Parathyroid adenoma (tissue), 2 donors: ENCODE results near the gene RERE.

Source experiments
- H2AFZ ChIP-seq: fragments of 300-600 bp; sonication (generic); one replicate; pipeline ENCODE4 v1.7.0; 2017; ENCODE audit warnings: antibody characterized with exemption, mild to moderate bottlenecking
- H3K27ac ChIP-seq: fragments of 300-600 bp; sonication (generic); one replicate; pipeline ENCODE4 v1.7.0; 2017
- H3K27me3 ChIP-seq: fragments of 300-600 bp; sonication (generic); one replicate; pipeline ENCODE4 v1.7.0; 2017; ENCODE audit warnings: low read length; ENCODE audit not compliant: control insufficient read depth, insufficient read depth
- H3K36me3 ChIP-seq: fragments of 300-600 bp; sonication (generic); one replicate; pipeline ENCODE4 v1.7.0; 2017; ENCODE audit warnings: low read length; ENCODE audit not compliant: control insufficient read depth, insufficient read depth
- H3K4me1 ChIP-seq: fragments of 300-600 bp; sonication (generic); one replicate; pipeline ENCODE4 v1.7.0; 2017; ENCODE audit warnings: control low read depth
- H3K4me2 ChIP-seq: fragments of 300-600 bp; sonication (generic); one replicate; pipeline ENCODE4 v1.7.0; 2017; ENCODE audit warnings: low read length
- H3K4me3 ChIP-seq: fragments of 300-600 bp; sonication (generic); one replicate; pipeline ENCODE4 v1.7.0; 2017; ENCODE audit warnings: low read depth, low read length
- H3K79me2 ChIP-seq: fragments of 300-600 bp; sonication (generic); one replicate; pipeline ENCODE4 v1.7.0; 2017; ENCODE audit warnings: control low read depth
- H3K9ac ChIP-seq: fragments of 300-600 bp; sonication (generic); one replicate; pipeline ENCODE4 v1.7.0; 2017; ENCODE audit warnings: mild to moderate bottlenecking
- H3K9me3 ChIP-seq: fragments of 300-600 bp; sonication (generic); one replicate; pipeline ENCODE4 v1.7.0; 2017; ENCODE audit warnings: low read length; ENCODE audit not compliant: control insufficient read depth
- TF ChIP-seq, protein P1 (sequence below): fragments of 300-600 bp; sonication (generic); IDR thresholded peaks from one replicate; pipeline ENCODE4 v1.7.0; 2017; ENCODE audit warnings: antibody characterized with exemption, mild to moderate bottlenecking
- donor health status: primary hyperparathyroidism.

The RERE gene

DNA sequence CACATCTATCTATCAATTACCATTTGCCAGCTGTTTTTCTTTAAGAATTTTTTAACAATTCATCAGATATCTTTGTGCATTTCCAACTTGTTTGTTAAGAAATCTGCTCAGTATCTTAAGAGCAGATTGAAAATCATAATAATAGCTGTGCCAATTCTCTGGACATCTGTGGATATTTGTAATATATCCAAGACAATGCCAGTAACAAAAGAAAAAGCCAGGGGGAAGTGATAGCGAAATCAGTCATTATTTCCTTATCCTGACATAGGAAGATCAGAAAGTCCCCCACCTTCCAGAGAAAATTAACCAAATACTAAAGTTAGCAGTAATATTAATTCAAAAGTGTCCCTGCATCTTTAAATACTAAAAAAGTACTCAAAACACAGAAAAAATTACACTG, 217.1 kb downstream of the RERE start:
- Histone ChIP-seq H3K4me3 (no peak overlapping the region), H2AFZ (no peak overlapping the region), H3K9ac (no peak overlapping the region), H3K4me2 (no peak overlapping the region), H3K27ac (no peak overlapping the region), H3K27me3 (no peaks in the 10 kb centered on the region), H3K9me3 (no peaks in the 10 kb centered on the region), H3K36me3 (no peaks in the 10 kb centered on the region), H3K79me2 (no peaks in the 10 kb centered on the region), H3K4me1 (peaks cover 14% of the 10 kb centered on the region)
- TF ChIP-seq, protein P1, sequence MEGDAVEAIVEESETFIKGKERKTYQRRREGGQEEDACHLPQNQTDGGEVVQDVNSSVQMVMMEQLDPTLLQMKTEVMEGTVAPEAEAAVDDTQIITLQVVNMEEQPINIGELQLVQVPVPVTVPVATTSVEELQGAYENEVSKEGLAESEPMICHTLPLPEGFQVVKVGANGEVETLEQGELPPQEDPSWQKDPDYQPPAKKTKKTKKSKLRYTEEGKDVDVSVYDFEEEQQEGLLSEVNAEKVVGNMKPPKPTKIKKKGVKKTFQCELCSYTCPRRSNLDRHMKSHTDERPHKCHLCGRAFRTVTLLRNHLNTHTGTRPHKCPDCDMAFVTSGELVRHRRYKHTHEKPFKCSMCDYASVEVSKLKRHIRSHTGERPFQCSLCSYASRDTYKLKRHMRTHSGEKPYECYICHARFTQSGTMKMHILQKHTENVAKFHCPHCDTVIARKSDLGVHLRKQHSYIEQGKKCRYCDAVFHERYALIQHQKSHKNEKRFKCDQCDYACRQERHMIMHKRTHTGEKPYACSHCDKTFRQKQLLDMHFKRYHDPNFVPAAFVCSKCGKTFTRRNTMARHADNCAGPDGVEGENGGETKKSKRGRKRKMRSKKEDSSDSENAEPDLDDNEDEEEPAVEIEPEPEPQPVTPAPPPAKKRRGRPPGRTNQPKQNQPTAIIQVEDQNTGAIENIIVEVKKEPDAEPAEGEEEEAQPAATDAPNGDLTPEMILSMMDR = no peak

DNA sequence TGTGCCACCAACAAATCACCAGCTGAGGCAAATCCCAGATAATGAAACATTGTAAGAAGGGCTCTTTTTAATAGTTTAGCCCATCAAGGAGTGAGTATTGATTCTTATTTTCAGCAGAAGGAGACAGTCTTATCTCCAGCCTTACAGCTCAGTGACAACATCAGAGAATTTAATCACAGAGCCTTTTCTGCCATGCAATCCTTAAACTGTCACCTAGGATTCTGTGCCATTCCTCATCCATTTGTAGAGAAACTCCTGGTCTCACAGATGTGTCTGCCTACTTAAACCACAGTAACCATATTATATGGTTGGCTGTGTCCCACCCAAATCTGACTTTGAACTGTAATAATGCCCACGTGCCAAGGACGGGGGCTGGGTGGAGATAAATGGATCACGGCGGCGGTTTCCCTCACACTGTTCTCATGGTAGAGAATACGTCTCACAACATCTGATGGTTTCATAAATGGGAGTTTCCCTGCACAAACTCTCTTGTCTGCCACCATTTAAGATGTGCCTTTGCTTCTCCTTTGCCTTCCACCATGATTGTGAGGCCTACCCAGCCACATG, 217.7 kb downstream of the RERE start:
- H3K4me3 ChIP-seq = no peak overlapping the region

GRCh38 chr1:8598783-8599182, 218.7 kb downstream of the RERE start:
- Histone ChIP-seq H3K9me3 (no peaks in the 10 kb centered on the region), H3K4me3 (no peak overlapping the region), H3K27ac (peak overlapping the region; percentile 68), H3K79me2 (peaks cover 3% of the 10 kb centered on the region), H3K4me2 (no peak overlapping the region), H3K36me3 (no peaks in the 10 kb centered on the region), H2AFZ (no peak overlapping the region), H3K4me1 (peaks cover 14% of the 10 kb centered on the region), H3K27me3 (no peaks in the 10 kb centered on the region), H3K9ac (no peak overlapping the region)
- TF ChIP-seq, protein P1 = no peak

More for the DNA sequence above, 217.7 kb downstream of the RERE start:
- Histone ChIP-seq H3K4me1 (peaks cover 14% of the 10 kb centered on the region), H3K9ac (no peak overlapping the region), H3K79me2 (no peaks in the 10 kb centered on the region), H3K27me3 (no peaks in the 10 kb centered on the region), H2AFZ (no peak overlapping the region), H3K36me3 (no peaks in the 10 kb centered on the region), H3K4me2 (no peak overlapping the region), H3K9me3 (no peaks in the 10 kb centered on the region), H3K27ac (peak overlapping the region; percentile 68)
- TF ChIP-seq, protein P1 = no peak

- H3K4me3 ChIP-seq = no peak overlapping the region
- no peaks in the 10 kb centered on the region for H3K9me3 ChIP-seq
- peak overlapping the region; percentile 68 for H3K27ac ChIP-seq
- no peaks in the 10 kb centered on the region for H3K27me3 ChIP-seq
- H2AFZ ChIP-seq = peak overlapping the region; percentile 28
- no peaks in the 10 kb centered on the region for H3K36me3 ChIP-seq
- TF ChIP-seq, protein P1 = peak; percentile 39
- H3K79me2 ChIP-seq = peaks cover 7% of the 10 kb centered on the region
- H3K9ac ChIP-seq = no peak overlapping the region
- peak overlapping the region; percentile 9 for H3K4me2 ChIP-seq
- peaks cover 14% of the 10 kb centered on the region for H3K4me1 ChIP-seq
These were observed 219.2 kb downstream of the RERE start for GRCh38 chr1:8598060-8598724.

- no peak overlapping the region for H3K9ac ChIP-seq
- peaks cover 14% of the 10 kb centered on the region for H3K4me1 ChIP-seq
- H3K36me3 ChIP-seq = no peaks in the 10 kb centered on the region
- H3K4me3 ChIP-seq = no peak overlapping the region
- H2AFZ ChIP-seq = no peak overlapping the region
- no peak overlapping the region for H3K27ac ChIP-seq
- no peak overlapping the region for H3K4me2 ChIP-seq
- TF ChIP-seq, protein P1 = no peak
- H3K27me3 ChIP-seq = no peaks in the 10 kb centered on the region
- peaks cover 11% of the 10 kb centered on the region for H3K79me2 ChIP-seq
- H3K9me3 ChIP-seq = no peaks in the 10 kb centered on the region
These were observed 220.0 kb downstream of the RERE start for GRCh38 chr1:8597455-8597854.
